ENCODE results near the gene SLCO4A1. TPM values are rescaled to one million over a fixed set of nuclear protein-coding genes. Genes with fewer than 3 reads are reported as not detected.

The SLCO4A1 gene
- total and polyA plus RNA-seq, 12 donors: 1.5 to 52.7 (median 6.8) TPM

DNA sequence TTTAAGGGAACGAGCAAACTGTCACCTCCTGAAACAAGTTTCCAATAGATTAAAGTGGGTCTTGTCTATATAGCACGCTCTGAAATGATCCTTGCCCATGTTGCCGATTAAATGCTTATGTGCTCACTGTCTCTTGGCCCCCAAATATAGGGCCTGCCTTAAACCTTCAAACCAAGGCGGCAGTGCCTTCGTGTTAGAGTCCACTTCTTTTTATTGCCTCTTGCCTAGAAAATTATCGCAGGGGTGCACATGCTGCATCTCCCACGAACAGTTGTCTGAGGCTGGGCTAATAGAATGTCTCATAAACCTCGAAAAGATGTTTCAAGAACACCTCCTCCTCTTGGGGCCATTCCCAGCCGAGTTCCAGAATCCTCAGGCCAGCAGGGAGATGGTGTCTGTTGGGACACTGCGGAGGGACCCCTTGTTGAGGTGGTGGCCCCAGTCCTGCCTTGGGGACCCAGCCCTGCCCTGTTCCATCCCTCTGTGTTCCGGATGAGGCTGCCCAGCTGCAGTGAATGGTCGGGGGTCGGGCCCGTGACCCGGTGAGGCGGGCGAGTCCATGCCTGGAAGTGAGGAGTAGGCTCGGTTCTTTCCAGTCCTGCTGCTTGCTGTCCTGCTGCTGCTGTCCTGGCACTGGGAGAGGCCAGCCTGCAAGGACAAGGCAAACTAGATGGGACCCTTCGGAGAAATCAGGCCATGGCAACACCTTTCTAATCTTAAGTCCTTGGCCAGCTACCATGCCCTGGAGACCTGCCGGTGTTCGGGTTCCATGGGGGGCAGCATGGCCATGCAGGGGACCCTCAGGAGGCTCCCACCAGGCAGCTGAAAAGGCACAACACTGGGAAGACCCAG, 34.7 kb upstream of the SLCO4A1 start:
- WGBS, 2 donors: 88 to 89% methylated on average over 21 of the region's 21 CpGs
- H3K27ac ChIP-seq: no peak overlapping the region
- H3K4me3 ChIP-seq: no peak overlapping the region
- intact Hi-C loops (cut with DNase I): loop anchor here in 5 of 10 donors (5.0 to 10.0 kb wide), 4 partner anchors 93 to 203 kb away; partner anchors contain the start of gene CABLES2 (in 1 of the 5)
- H3K9me3 ChIP-seq: peaks cover 0 to 3% (median 0%) of the 10 kb centered on the region in 11 donors
- peaks cover 0 to 33% (median under 1%) of the 10 kb centered on the region in 7 donors for H3K27me3 ChIP-seq
- DNase-seq: no peak
- H3K36me3 ChIP-seq: no peaks in the 10 kb centered on the region
- H3K4me1 ChIP-seq: peaks cover 7 to 46% (median 28%) of the 10 kb centered on the region in 9 donors
- TF ChIP-seq, protein P1, sequence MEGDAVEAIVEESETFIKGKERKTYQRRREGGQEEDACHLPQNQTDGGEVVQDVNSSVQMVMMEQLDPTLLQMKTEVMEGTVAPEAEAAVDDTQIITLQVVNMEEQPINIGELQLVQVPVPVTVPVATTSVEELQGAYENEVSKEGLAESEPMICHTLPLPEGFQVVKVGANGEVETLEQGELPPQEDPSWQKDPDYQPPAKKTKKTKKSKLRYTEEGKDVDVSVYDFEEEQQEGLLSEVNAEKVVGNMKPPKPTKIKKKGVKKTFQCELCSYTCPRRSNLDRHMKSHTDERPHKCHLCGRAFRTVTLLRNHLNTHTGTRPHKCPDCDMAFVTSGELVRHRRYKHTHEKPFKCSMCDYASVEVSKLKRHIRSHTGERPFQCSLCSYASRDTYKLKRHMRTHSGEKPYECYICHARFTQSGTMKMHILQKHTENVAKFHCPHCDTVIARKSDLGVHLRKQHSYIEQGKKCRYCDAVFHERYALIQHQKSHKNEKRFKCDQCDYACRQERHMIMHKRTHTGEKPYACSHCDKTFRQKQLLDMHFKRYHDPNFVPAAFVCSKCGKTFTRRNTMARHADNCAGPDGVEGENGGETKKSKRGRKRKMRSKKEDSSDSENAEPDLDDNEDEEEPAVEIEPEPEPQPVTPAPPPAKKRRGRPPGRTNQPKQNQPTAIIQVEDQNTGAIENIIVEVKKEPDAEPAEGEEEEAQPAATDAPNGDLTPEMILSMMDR (IDR thresholded peaks at IDR 0.05): no peak
- ATAC-seq: no peak

DNA sequence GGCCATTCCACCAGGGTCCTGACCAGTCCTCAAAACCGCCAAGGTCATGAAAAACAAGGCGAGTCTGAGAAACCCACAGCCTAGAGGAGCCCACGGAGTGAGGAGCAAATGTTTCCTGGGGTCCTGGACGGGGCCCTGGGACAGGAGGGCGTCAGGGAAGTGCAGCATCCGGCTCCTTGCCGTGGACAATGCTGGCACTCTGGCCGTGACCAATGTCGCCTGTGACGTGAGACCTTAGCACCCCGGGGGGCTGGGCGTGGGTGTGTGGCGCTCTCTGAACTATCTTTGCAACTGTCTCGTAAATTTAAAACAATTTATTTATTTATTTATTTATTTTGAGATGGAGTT, 34.1 kb upstream of the SLCO4A1 start:
- no peak for DNase-seq
- Histone ChIP-seq H3K27me3 (peaks cover 0 to 29% (median 5%) of the 10 kb centered on the region in 7 donors), H3K4me3 (no peak overlapping the region), H3K4me1 (peaks cover 6 to 40% (median 25%) of the 10 kb centered on the region in 9 donors), H3K9me3 (peaks cover 0 to 3% (median 0%) of the 10 kb centered on the region in 11 donors), H3K27ac (no peak overlapping the region), H3K36me3 (no peaks in the 10 kb centered on the region)
- intact Hi-C loops (cut with DNase I): loop anchor here in 5 of 10 donors (5.0 to 10.0 kb wide), 4 partner anchors 93 to 203 kb away; partner anchors contain the start of gene CABLES2 (in 1 of the 5)
- no peak for ATAC-seq
- 88 to 91% methylated on average over 14 of the region's 14 CpGs for WGBS, 2 donors
- TF ChIP-seq, protein P1 (IDR thresholded peaks at IDR 0.05): no peak

DNA sequence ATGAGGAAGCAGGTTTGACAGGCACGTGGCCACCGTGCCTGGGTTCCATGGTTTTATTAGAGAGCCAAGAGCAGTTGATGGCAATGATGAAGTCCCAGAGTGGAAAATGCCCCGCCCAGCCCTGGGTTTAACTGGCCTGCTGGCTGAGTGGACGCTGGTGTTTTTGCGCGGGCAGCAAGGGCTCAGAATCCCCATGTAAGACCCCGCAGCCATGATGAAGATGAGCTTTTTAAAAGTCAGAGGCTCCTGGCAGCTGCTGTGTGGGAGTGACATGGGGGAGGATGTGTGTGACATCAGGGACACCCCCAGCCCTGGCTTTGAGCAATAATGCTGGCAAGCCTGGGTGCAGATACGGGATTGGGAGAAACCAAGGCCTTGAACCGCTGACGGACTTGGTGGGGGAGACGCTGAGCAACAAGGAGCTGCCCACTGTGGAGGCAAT, 33.0 kb upstream of the SLCO4A1 start:
- Histone ChIP-seq H3K4me3 (no peak overlapping the region), H3K9me3 (peaks cover 0 to 3% (median 0%) of the 10 kb centered on the region in 11 donors), H3K36me3 (no peaks in the 10 kb centered on the region), H3K27me3 (peaks cover 0 to 30% (median 5%) of the 10 kb centered on the region in 7 donors), H3K4me1 (peaks cover 2 to 29% (median 17%) of the 10 kb centered on the region in 9 donors), H3K27ac (no peak overlapping the region)
- 92% methylated on average over 11 of the region's 11 CpGs for WGBS, 2 donors
- TF ChIP-seq, protein P1 (IDR thresholded peaks at IDR 0.05): no peak
- DNase-seq: no peak
- ATAC-seq: no peak
- intact Hi-C loops (cut with DNase I): loop anchor here in 5 of 10 donors (5.0 to 10.0 kb wide), 4 partner anchors 94 to 204 kb away; partner anchors contain the start of gene CABLES2 (in 1 of the 5)
